ENCODE data around the gene CD58.

Gene CD58

DNA sequence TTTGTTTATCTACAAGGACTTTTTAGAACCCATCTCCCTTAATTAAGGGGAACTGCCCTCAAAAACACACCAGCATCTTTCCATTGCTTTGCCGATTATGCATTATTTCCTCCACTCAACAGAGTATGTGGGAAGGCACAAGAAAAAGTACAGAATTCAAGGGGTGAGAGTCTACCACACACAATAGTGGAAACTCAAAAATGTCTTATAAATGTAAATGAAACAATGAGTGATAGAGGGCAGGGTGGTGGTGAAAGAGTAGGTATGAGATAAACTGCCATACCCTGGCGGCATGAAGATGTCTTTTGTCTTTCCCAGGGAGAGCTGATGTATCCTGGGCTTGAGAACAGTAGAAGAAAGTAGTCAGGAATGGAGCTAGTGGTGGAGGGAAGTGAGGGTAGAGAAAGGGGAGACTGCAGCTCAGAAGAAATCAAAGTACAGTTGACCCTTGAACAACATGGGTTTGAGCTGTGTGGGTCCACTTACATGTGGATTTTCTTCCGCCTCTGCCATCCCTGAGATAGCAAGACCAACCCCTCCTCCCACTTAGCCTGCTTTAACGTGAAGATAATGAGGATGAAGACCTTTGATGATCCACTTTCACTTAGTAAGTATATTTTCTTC is 24.4 kb downstream of the CD58 start:
- ATAC-seq, result no peak
- no peaks in the 10 kb centered on the region for H3K27me3 Mint-ChIP-seq

DNA sequence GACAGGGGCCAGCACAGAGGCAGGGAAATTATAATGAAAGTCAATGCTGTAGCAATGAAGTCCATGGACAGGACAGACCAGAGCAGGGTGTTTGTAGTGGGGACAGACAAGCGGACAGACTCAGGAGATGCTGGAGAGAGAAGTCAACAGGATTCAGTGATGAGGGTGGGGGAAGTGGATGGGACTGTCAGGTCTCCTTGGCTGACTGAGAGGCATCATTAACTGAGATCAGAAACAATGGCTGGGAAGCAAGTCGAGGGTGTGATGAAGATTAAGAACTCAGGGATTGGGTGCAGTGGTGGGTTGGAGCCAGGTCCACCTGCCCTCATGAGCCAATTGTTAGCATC is 25.5 kb downstream of the CD58 start:
- Mint-ChIP-seq H3K4me3 (peak overlapping the region; percentile 58), H3K9me3 (no peaks in the 10 kb centered on the region)

More for the DNA sequence above, 24.4 kb downstream of the CD58 start:
- no peaks in the 10 kb centered on the region for H3K9me3 Mint-ChIP-seq
- H3K27ac Mint-ChIP-seq, result peak overlapping the region; percentile 95
- H3K36me3 Mint-ChIP-seq, result peaks cover 65% of the 10 kb centered on the region
- H3K4me1 Mint-ChIP-seq, result peaks cover 87% of the 10 kb centered on the region
- no peak overlapping the region for H3K4me3 Mint-ChIP-seq

DNA sequence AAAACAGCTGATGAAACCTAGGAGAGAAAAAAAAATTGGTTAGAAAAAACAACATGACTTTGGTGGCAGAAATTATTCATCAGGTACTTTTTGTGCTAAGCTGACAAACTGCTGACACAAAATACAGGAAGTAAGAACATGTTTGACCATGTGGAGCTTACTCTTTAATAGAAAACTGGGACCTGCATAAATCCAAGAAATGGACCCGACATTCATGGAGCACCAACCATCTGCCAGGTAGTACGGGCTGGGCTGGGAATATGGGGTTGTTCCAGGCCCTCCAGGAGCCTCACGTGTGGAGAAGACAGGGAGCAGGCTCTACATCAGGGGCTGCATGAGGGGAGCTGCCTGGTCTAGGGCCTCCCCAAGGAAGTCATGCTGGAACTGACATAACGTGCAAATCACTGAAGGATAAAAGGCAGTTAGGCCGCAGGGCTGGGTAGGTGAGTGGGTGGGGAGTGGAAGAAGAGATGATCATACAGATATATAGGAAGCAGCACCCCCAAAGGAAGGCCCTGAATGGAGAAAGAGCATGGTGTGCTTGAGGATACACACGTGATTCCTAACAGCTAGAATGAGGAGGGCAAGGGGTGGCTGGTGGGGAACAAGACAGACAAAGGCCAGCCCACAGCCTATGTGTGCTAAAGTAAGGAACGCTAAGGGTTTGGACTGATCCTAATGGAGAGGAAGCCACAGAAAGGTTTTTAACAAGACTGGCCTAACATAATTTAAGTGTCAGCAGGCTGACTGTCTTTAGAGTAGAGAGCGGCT is 26.1 kb downstream of the CD58 start:
- ATAC-seq, result peak; percentile 91
- Mint-ChIP-seq H3K4me1 (peaks cover 85% of the 10 kb centered on the region), H3K27ac (peak overlapping the region; percentile 95), H3K27me3 (no peaks in the 10 kb centered on the region), H3K9me3 (no peaks in the 10 kb centered on the region), H3K4me3 (peak overlapping the region; percentile 58), H3K36me3 (peaks cover 68% of the 10 kb centered on the region)

More for the DNA sequence above, 25.5 kb downstream of the CD58 start:
- Mint-ChIP-seq H3K36me3 (peaks cover 64% of the 10 kb centered on the region), H3K4me1 (peaks cover 83% of the 10 kb centered on the region), H3K27me3 (no peaks in the 10 kb centered on the region), H3K27ac (peak overlapping the region; percentile 95)
- ATAC-seq, result no peak

DNA sequence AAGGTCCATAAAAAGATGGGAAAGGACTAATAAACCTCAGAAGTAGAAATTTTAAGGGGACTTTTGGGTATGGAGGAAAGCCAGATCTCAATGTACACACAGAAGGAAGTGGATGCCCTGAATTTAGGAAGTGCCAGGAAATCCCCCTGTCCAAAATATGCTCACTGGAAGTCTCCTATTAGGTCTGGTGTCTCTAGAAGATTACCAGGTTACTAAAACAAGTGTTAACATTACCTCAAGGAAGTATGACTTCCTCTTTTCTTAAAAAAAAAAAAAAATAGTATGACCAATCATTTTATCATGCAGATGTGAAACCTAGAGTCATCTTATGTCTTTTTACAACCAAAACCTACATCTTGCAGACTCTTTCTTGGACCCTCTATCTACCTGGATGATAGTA is 30.7 kb downstream of the CD58 start:
- ATAC-seq, result peak; percentile 70
- Mint-ChIP-seq H3K36me3 (peaks cover 77% of the 10 kb centered on the region), H3K27me3 (no peaks in the 10 kb centered on the region), H3K9me3 (no peaks in the 10 kb centered on the region), H3K27ac (peak overlapping the region; percentile 73), H3K4me3 (peak overlapping the region; percentile 49), H3K4me1 (peaks cover 68% of the 10 kb centered on the region)

DNA sequence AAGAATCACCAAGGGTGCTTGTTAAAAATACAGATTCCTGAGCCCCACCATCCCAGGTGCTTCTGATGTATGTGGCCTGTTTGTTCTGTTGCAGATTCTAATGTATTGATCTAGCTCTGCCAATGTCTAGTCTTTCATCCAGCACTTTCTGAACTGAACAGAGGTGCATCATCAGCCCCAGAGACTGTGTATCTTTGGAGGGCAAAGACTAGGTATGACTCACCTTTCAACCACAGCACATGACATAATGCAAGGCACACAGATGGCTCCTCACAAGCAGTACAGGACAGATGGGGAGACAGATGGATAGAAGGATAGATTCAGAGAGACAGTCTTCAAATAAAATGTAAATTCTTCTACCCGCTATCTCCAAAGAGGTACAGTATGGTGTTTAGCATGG is 32.3 kb downstream of the CD58 start:
- H3K36me3 Mint-ChIP-seq, result peaks cover 86% of the 10 kb centered on the region
- H3K27ac Mint-ChIP-seq, result peak overlapping the region; percentile 73
- no peaks in the 10 kb centered on the region for H3K9me3 Mint-ChIP-seq
- H3K4me3 Mint-ChIP-seq, result no peak overlapping the region
- peak; percentile 85 for ATAC-seq
- H3K27me3 Mint-ChIP-seq, result no peaks in the 10 kb centered on the region
- H3K4me1 Mint-ChIP-seq, result peaks cover 64% of the 10 kb centered on the region

DNA sequence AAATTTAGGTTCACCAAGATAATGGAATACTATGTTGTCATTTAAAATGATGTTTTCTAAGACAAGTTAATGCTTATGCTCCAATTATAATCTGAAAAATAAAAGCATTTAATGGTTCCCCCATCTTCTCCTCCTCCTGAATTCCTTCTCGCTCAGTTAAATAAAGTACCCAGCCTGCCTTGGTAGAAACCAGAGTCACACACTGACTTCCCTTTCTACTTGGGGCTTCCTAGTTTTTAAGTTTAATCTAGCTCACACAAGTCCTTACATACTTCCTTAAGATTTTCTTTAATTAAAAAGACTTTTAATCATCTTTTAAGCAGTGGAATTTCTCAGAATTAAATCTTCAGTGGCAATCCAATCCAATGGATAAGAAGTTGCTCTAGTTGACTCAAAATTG is 32.9 kb downstream of the CD58 start:
- Mint-ChIP-seq H3K36me3 (peaks cover 86% of the 10 kb centered on the region), H3K27me3 (no peaks in the 10 kb centered on the region), H3K9me3 (no peaks in the 10 kb centered on the region), H3K4me1 (peaks cover 57% of the 10 kb centered on the region), H3K4me3 (no peak overlapping the region), H3K27ac (no peak overlapping the region)
- no peak for ATAC-seq

DNA sequence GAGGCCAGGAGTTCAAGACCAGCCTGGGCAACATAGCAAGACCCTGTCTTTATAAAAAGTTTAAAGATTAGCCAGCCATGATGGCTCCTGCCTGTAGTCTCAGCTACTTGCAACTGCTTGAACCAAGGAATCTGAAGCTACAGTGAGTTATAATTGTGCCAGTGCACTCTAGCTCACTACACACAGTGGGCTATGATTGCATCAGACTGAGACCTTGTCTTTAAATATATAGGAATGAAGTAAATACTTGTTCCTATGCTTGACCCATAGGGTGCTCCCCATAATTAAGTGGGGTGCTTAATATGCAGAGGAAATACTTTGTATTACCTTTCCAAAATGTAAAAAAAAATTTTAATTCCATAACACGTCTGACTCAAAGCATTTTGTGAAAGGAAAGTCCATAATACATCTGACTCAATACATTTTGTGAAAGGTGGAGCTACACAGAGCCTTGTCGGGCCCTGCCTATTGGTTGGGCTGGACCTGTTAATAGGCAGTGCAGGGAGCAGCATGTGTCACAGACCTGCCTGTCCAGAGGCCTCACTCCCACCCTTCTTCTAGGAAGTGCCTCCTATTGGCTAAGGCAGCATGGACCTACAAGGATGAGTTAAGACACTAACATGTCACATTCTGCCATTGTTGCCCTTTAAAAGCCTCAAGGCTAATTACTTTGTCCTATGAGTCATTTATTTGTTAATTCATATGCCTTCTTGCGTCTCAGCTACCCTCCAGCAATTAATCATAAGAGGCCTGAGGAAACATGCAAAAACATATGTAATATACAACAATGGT is 33.6 kb downstream of the CD58 start:
- H3K4me3 Mint-ChIP-seq, result no peak overlapping the region
- no peak for ATAC-seq

DNA sequence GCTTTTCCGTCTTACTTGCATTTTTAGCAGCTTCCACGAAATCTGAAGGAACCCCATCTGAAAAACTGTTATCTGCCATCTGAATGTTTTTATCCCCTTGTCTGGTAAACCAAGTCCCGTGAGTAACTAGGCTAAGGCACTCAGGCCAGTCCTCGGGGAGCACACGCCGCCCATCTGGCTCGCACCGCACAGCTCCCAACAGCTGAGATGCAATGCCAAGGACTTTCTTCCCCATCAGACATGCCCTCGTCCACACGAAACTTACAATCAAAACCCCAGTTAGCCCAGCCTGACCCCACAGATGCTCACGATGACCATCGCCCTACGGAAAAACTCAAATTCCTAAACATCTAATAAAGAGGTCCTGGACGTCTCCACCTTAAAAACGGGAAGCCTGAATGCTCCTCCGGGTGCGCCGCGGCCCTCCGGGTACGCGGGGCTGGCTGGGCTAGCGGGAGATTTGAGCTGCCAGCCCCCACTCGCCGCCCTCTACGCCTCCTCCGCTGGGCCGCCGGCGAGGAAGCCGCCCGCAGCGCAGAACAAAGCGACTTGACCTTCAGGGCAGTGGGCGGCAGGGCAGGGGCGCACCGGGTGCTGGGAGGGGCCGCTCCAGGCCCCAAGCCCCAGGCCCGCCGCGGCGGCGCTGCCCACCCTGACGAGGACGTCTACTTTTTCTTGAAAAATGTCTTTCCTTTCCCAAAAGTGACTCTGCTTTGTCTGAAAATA is 36.6 kb downstream of the CD58 start:
- H3K4me3 Mint-ChIP-seq, result no peak overlapping the region
- H3K27me3 Mint-ChIP-seq, result no peaks in the 10 kb centered on the region
- H3K36me3 Mint-ChIP-seq, result peaks cover 81% of the 10 kb centered on the region
- peaks cover 24% of the 10 kb centered on the region for H3K4me1 Mint-ChIP-seq
- no peak for ATAC-seq
- no peak overlapping the region for H3K27ac Mint-ChIP-seq
- no peaks in the 10 kb centered on the region for H3K9me3 Mint-ChIP-seq

More for the DNA sequence above, 33.6 kb downstream of the CD58 start:
- Mint-ChIP-seq H3K27ac (no peak overlapping the region), H3K9me3 (no peaks in the 10 kb centered on the region), H3K4me1 (peaks cover 51% of the 10 kb centered on the region), H3K27me3 (no peaks in the 10 kb centered on the region), H3K36me3 (peaks cover 85% of the 10 kb centered on the region)

DNA sequence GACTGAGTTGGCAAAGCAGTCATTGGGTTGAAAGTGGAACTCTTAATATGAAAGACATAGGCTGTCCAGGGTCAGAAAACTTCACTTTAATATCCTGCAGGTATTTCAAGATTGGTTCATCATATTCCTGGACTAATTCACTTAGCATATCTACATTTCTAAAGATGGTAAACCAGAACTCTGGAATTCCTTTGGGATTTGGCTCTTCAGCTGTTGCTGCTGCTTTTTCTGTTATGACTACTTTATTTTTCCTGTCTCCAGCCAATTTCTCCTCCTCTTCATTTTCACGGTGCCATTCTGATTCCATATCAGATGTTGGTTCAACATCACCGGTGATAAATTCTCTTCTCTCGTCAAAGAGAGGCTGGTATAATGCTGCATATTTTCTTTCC is 37.4 kb downstream of the CD58 start:
- no peaks in the 10 kb centered on the region for H3K27me3 Mint-ChIP-seq
- no peak for ATAC-seq
- H3K36me3 Mint-ChIP-seq, result peaks cover 81% of the 10 kb centered on the region
- peaks cover 16% of the 10 kb centered on the region for H3K4me1 Mint-ChIP-seq
- H3K4me3 Mint-ChIP-seq, result no peak overlapping the region
- peaks cover 4% of the 10 kb centered on the region for H3K9me3 Mint-ChIP-seq
- H3K27ac Mint-ChIP-seq, result no peak overlapping the region

DNA sequence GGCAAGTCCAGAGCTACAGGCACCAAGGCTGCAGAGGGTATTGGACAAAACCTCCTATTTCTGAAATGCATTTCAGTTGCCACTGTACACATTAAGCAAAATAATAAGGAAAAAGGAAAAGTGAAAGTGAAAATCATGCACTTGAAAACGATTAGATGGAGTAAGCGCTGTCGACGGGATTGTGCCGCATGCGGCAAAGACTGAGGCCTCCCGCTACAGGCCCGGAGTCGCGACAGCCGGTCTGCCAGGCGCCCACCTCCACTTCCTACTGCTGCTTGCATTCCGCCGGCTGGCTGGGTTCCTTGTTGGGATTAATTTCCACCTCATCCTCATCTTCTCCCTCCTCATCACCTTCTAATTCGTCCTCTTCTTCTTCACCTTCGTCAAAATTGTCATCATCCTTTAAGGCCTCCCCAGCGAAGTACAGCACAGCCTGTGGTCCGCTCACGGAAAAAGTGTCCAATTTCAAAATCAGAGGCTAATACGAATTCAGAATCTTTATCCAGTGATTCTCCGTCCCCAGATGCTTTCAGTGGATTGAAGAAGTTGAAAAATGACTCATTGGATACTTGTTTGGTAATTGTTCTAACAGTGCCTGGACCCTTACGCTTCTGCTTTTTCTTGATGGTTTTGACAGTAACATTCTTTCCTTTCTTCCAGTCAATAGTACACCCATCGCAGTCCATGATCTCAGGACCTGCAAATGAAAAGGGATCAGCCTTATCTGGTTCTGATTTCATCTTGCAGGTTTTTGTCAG is 38.0 kb downstream of the CD58 start:
- peaks cover 4% of the 10 kb centered on the region for H3K9me3 Mint-ChIP-seq
- ATAC-seq, result no peak
- no peak overlapping the region for H3K4me3 Mint-ChIP-seq
- H3K27me3 Mint-ChIP-seq, result no peaks in the 10 kb centered on the region
- H3K27ac Mint-ChIP-seq, result no peak overlapping the region
- H3K36me3 Mint-ChIP-seq, result peaks cover 81% of the 10 kb centered on the region
- H3K4me1 Mint-ChIP-seq, result peaks cover 10% of the 10 kb centered on the region

DNA sequence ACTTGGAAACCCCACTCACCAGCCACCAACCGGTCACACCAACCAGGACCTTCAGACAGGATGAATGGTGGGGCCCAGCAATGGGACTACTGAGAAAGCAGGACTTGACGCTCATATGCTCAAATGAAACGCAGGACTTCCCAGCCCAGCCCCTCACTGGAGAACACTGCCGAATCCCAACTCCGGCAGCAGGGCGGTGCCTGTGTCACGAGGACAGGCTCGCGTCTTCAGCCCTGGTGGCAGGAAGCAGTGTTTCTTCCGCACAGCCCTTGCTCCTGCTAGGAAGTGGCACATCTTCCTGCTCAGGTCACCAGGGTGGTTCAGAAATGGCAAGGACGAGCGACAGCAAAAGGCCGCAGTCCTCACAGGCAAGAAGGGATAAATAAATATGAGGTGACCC is 38.9 kb downstream of the CD58 start:
- H3K9me3 Mint-ChIP-seq, result peaks cover 4% of the 10 kb centered on the region
- H3K27ac Mint-ChIP-seq, result no peak overlapping the region
- no peaks in the 10 kb centered on the region for H3K27me3 Mint-ChIP-seq
- ATAC-seq, result no peak
- H3K4me1 Mint-ChIP-seq, result peaks cover 7% of the 10 kb centered on the region
- peaks cover 88% of the 10 kb centered on the region for H3K36me3 Mint-ChIP-seq
- no peak overlapping the region for H3K4me3 Mint-ChIP-seq

DNA sequence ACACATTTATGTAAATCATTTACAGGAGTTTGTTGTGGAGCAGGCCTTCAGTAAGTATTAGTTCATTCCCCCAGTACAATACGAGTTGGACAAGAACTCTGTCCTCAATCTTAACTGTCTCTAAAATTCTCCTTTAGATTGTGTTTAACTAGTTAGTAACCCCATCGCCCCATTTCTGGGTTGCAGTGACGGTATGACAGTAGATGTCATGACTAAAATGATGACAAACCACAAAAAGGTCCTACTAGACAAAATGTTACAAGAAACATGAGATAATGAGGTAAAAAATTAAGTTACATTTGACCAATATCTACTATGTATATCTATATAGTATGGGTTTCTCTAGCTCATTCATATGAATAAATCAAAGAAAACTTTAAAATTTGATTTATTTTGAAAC is 41.1 kb downstream of the CD58 start:
- Mint-ChIP-seq H3K4me3 (no peak overlapping the region), H3K27ac (no peak overlapping the region), H3K9me3 (peaks cover 4% of the 10 kb centered on the region), H3K36me3 (peaks cover 89% of the 10 kb centered on the region), H3K4me1 (peaks cover 17% of the 10 kb centered on the region), H3K27me3 (no peaks in the 10 kb centered on the region)
- no peak for ATAC-seq

DNA sequence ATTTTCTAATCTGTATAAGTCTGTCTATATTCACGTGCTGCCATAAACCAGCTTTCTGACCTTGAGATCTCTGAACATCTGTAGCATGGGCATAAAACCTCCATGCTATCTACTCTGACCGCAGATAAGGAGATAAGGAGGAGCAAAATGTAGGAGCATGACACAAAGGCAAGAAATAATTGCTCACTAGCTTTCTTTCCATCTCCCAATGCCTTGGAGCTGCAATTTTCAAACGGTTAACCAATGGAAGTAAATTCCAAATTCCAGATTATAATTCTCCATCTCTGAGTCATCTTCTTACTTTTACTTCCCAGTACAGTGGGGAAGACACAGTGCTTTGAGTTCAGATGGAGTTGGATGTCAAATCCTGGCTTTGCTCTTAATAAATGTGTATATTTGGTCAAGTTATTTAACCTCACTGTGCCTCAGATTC is 41.6 kb downstream of the CD58 start:
- Mint-ChIP-seq H3K4me3 (no peak overlapping the region), H3K27ac (no peak overlapping the region), H3K36me3 (peaks cover 84% of the 10 kb centered on the region), H3K4me1 (peaks cover 16% of the 10 kb centered on the region), H3K27me3 (no peaks in the 10 kb centered on the region), H3K9me3 (peaks cover 4% of the 10 kb centered on the region)
- no peak for ATAC-seq

DNA sequence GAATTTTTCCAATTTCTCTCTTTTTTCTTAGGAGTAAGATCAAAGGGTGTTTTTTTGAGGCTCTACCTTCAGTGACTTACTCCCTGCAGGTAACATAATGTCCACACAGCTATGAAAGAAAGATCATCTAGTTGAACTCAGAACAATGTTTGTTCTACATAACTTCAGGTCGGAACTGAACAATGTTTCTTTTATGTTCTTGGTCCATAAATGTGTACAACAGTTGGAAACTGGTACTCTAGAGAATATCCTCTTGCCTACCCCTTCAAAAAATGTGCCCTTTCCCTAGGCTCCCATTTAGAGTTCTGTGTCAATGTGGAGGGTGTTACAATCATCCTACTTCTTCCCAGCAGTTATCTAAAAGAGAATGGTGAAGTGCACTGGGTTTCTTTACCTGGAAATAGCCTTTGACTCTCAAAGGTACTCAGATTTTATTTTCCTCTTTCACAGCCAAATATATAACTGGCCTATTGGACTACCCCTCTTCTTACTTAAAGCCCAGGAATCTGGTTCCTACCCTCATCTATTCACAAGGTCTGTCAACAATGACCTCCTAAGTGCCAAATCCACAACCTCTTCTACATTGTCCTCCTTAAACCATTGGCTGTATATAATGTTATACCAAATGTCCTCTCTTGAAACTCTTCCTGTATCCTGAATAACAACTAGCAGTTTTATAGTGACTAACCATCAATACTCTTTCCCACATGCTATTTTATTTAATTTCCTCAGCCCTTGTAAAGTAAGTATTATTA is 42.3 kb downstream of the CD58 start:
- H3K9me3 Mint-ChIP-seq, result peaks cover 4% of the 10 kb centered on the region
- peaks cover 10% of the 10 kb centered on the region for H3K4me1 Mint-ChIP-seq
- H3K4me3 Mint-ChIP-seq, result no peak overlapping the region
- H3K27ac Mint-ChIP-seq, result no peak overlapping the region
- peaks cover 81% of the 10 kb centered on the region for H3K36me3 Mint-ChIP-seq
- H3K27me3 Mint-ChIP-seq, result no peaks in the 10 kb centered on the region
- no peak for ATAC-seq

Data from stimulated activated memory B cell treated with anti-CD40 and anti-IgM and Interleukin-4, amounts not matched to agents 10 μg/mL and 1 μg/mL and 100 μg/mL, for 72 hours (primary cell).